HuH-7 (cell line): ENCODE results near the gene IFNA21.
A peak's percentile ranks its signal among the peaks of the same experiment; 100 is the strongest.
"Not testable (repeated sequence)": the region's sequence is repeated elsewhere in the genome, so short reads cannot be mapped to it uniquely, and the experiment has no call there.

ENCODE experiments used
- DNase-seq: peaks from one replicate; pipeline ENCODE4 v3.0.0; 2011; ENCODE audit warnings: low spot score

IFNA21 gene

GRCh38 chr9:21166560-21166959 lies at the start of gene IFNA21:
TSS of gene IFNA21 (minus strand) at chr9:21166660. CDS start at chr9:21166612, 48 bp downstream.
- DNase-seq = not testable (repeated sequence)

DNA sequence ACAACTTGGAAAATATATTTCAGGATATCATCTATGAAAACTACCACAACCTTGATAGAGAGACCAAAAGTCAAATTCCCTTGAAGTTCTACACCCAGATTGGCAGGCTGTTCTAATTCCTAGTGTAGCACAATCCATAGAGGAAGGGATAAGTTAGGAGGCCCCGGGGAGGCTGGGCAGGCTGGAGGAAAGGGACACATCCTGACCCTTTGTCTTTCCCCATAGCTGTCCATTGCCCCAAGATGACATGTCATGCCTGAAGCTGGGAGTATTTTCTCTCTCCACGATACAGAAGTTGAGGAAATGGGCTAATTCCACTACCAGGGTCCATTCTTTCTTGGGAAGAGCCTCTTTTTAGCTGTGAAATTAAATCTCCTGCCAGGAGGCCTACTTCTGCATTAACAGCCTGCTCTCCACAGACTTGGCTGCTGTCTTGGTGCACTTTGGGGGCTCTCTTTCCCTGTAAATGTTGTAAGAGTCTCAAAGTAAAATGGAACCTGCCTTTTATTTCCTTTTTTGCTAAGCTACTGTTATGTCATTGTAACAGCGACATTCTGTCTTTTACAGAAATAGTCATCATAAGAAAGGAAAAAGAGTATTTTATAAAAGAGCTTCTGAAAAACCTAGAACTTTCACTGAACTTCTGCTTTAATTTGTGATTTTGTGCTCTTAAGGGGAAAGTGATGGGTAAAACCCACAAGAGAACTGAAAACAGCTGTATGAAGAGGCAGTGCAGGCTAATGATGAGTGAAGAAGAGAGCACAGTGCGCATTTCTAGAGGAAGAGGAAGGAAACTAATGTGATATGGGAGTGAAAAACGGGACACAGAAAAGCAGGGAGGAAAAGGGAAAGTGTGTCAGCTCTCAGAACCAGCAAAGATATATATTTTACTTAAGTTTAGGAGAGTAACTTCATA lies 47.2 kb upstream of the IFNA21 start:
- not testable (repeated sequence) for DNase-seq

GRCh38 chr9:21212160-21212559 lies 45.7 kb upstream of the IFNA21 start:
- not testable (repeated sequence) for DNase-seq

- DNase-seq = not testable (repeated sequence)
Observed at GRCh38 chr9:21210782-21211181, 44.3 kb upstream of the IFNA21 start.

GRCh38 chr9:21210311-21210710 lies 43.9 kb upstream of the IFNA21 start:
- no peak for DNase-seq

DNA sequence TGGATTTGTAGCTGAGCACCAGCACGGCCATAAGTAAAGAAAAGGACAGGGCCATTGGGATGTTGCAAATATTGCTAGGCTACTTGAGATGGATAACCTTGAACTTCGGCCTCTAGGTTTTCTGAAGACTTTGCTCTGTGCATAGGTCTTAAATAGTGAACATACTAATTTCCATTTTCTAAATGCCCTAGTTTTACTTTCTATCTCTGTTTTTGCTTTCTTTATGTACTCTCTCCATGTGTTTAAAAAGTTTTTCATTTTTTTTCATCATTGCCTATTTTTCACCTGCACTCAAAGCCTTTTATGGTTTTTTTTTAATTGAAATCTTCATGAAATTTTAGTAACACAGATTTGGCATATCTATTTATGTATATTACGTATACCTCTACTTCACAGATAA lies 40.6 kb upstream of the IFNA21 start, which contains the start of gene IFNA10:
Gene IFNA10 (minus strand): TSS at position 101 of the 400 bp plus-strand sequence. CDS start 46 bp downstream, at position 55.
- DNase-seq = not testable (repeated sequence)

- no peak for DNase-seq
Observed at GRCh38 chr9:21205204-21205603, 38.7 kb upstream of the IFNA21 start.

GRCh38 chr9:21202105-21202504 lies 35.6 kb upstream of the IFNA21 start, which contains the start of gene IFNA7:
TSS of gene IFNA7 (minus strand) at chr9:21202205. CDS start at chr9:21202165, 40 bp downstream.
- not testable (repeated sequence) for DNase-seq

DNA sequence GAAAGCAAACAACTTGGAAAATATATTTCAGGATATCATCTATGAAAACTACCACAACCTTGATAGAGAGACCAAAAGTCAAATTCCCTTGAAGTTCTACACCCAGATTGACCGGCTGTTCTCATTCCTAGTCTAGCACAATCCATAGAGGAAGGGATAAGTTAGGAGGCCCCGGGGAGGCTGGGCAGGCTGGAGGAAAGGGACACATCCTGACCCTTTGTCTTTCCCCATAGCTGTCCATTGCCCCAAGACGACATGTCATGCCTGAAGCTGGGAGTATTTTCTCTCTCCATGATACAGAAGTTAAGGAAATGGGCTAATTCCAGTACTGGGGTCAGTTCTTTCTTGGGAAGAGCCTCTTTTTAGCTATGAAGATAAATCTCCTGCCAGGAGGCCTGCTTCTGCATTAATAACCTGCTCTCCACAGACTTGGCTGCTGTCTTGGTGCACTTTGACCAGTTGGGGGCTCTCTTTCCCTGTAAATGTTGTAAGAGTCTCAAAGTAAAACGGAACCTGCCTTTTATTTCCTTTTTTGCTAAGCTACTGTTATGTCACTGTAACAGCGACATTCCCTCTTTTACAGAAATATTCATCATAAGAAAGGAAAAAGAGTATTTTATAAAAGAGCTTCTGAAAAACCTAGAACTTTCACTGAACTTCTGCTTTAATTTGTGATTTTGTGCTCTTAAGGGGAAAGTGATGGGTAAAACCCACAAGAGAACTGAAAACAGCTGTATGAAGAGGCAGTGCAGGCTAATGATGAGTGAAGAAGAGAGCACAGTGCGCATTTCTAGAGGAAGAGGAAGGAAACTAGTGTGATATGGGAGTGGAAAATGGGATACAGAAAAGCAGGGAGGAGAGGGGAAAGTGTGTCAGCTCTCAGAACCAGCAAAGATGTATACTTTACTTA lies 28.7 kb upstream of the IFNA21 start:
- not testable (repeated sequence) for DNase-seq

DNA sequence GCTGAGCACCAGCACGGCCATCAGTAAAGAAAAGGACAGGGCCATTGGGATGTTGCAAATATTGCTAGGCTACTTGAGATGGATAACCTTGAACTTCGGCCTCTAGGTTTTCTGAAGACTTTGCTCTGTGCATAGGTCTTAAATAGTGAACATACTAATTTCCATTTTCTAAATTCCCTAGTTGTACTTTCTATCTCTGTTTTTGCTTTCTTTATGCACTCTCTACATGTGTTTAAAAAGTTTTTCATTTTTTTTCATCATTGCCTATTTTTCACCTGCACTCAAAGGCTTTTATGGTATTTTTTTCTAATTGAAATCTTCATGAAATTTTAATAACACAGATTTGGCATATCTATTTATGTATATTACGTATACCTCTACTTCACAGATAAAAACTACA lies 21.0 kb upstream of the IFNA21 start, which contains the start of gene IFNA4:
Gene IFNA4 (minus strand): TSS at position 101 of the 400 bp plus-strand sequence. CDS start 56 bp downstream, at position 45.
- DNase-seq = not testable (repeated sequence)

DNA sequence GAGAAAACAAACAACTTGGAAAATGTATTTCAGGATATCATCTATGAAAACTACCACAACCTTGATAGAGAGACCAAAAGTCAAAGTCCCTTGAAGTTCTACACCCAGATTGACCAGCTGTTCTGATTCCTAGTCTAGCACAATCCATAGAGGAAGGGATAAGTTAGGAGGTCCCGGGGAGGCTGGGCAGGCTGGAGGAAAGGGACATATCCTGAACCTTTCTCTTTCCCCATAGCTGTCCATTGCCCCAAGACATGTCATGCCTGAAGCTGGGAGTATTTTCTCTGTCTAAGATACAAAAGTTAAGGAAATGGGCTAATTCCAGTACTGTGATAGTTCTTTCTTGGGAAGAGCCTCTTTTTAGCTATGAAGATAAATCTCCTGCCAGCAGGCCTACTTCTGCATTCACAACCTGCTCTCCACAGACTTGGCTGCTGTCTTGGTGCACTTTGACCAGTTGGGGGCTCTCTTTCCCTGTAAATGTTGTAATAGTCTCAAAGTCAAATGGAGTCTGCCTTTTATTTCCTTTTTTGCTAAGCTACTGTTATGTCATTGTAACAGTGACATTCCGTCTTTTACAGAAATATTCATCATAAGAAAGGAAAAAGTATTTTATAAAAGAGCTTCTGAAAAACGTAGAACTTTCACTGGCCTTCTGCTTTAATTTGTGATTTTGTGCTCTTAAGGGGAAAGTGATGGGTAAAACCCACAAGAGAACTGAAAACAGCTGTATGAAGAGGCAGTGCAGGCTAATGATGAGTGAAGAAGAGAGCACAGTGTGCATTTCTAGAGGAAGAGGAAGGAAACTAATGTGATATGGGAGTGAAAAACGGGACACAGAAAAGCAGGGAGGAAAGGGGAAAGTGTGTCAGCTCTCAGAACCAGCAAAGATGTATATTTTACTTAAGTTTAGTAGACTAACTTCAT lies 16.6 kb upstream of the IFNA21 start:
- DNase-seq = not testable (repeated sequence)

DNA sequence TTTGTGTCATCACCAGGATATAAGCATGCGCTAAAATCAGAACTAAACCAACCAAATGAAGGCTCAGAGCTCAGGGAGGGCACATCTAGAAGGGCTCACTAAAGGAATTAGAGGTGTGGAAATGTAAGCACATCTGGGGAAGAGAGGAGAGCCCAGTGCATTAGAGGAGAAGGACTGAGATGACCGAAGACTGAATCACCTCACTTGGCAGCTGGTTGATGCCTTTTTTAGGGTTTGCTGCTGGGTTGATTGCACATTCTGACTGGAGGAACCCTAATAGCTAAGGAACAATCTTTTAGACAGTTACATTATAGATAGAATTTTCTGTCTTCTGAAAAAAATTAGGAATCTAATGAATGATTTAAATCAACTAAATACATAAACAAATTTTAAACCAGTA lies 8.2 kb upstream of the IFNA21 start:
- no peak for DNase-seq

- no peak for DNase-seq
Observed at GRCh38 chr9:21172156-21172555, 5.7 kb upstream of the IFNA21 start.

DNA sequence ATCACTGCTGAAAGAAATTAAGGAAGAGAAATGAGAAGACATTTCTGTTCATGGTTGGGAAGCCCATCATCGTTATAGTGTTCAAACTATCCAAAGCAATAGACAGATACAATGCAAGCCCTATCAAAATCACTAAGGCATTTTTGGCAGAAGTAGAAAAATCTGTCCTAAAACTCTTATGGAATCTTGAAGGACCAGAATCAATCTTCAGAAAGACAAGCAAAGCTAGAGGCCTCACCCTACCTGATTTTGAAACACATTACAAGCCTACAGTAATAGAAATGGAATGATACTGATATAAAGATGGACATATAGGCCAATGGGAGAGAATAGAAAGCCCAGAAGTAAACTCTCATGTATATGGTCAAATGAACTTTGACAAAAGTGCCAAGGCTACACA lies 4.9 kb upstream of the IFNA21 start:
- DNase-seq = no peak

DNA sequence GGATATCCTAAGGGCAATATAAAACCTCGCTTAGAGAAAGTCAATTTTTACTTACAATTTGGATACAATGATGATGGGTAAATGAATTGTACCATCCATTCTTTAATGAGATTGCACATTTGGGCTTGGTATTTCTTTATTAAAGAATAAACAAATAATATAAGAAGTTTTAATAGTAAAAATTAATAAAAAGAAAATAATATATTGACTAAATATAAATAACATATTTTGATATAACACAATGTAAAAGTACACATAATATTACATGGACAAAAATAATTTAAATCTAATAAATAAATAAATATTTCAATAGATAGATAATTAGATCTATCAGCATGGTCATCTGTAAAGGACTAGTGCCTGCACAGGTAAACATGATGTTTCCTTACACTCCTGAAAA lies 944 bp downstream of the IFNA21 start:
- DNase-seq = no peak

GRCh38 chr9:21160178-21160577 lies 6.3 kb downstream of the IFNA21 start:
- no peak for DNase-seq

DNA sequence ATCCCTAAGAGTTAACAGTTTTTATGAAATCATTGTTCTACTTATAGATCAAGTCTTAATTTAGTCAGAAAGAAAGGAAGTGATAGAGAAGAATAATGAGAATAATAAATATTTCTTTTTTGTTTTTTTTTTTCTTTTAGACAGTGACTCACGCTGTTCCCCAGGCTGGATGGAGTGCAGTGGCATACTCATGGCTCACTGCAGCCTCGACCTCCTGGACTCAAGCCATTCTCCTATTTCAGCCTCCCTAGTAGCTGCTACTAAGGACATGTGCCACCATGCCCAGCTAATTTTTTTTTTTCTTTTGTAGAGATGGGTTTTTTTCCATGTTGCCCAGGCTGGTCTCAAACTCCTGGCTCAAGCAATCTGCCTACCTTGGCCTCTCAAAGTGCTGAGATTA lies 11.0 kb downstream of the IFNA21 start:
- DNase-seq = no peak

GRCh38 chr9:21154018-21154608 lies 12.3 kb downstream of the IFNA21 start:
- peak; percentile 4 for DNase-seq

GRCh38 chr9:21153336-21154017 lies 13.0 kb downstream of the IFNA21 start:
- DNase-seq = no peak

DNA sequence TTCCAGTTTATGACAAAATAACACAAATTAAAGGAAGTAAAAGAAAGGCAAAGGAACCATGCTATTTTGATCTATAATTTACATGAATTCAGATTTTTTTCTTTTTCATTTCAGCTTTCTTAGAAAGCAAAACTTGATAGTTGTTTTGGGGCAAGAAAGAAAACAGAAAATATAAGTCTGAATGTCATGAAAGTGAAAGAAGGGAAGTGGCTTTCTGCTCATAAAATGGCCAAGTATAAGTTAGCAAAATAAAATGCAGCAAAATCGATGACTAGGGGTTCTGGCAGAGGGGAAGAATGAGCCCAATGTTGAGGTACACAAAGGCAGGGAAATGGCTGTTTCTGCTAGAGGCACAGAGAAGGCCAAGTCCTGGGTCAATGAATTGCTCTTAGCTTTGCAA lies 21.9 kb downstream of the IFNA21 start:
- DNase-seq = no peak
